ENCODE results near the gene CRLF1. TPM values are rescaled to one million over a fixed set of nuclear protein-coding genes. Genes with fewer than 3 reads are reported as not detected.

CRLF1 gene
- total RNA-seq, 1 donor from 2014 or later = 1.5 TPM

GRCh38 chr19:18647807-18648206 lies 41.2 kb upstream of the CRLF1 start:
- Mint-ChIP-seq H3K36me3 (ENCODE audit: low read depth) (no peaks in the 10 kb centered on the region), H3K4me1 (peaks cover 61% of the 10 kb centered on the region), H3K4me3 (no peak overlapping the region), H3K9me3 (no peaks in the 10 kb centered on the region), H3K27ac (ENCODE audit: unreplicated experiment) (no peak overlapping the region), H3K27me3 (ENCODE audit: low read depth) (no peaks in the 10 kb centered on the region)
- TF ChIP-seq, protein P1, sequence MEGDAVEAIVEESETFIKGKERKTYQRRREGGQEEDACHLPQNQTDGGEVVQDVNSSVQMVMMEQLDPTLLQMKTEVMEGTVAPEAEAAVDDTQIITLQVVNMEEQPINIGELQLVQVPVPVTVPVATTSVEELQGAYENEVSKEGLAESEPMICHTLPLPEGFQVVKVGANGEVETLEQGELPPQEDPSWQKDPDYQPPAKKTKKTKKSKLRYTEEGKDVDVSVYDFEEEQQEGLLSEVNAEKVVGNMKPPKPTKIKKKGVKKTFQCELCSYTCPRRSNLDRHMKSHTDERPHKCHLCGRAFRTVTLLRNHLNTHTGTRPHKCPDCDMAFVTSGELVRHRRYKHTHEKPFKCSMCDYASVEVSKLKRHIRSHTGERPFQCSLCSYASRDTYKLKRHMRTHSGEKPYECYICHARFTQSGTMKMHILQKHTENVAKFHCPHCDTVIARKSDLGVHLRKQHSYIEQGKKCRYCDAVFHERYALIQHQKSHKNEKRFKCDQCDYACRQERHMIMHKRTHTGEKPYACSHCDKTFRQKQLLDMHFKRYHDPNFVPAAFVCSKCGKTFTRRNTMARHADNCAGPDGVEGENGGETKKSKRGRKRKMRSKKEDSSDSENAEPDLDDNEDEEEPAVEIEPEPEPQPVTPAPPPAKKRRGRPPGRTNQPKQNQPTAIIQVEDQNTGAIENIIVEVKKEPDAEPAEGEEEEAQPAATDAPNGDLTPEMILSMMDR (conservative IDR thresholded peaks at IDR 0.05) = no peak
- DNase-seq (ENCODE audit: low read depth, low spot score) = no peak

- Mint-ChIP-seq H3K27ac (ENCODE audit: unreplicated experiment) (no peak overlapping the region), H3K9me3 (no peaks in the 10 kb centered on the region), H3K4me3 (peak overlapping the region; percentile 22), H3K27me3 (ENCODE audit: low read depth) (no peaks in the 10 kb centered on the region), H3K4me1 (peaks cover 61% of the 10 kb centered on the region), H3K36me3 (ENCODE audit: low read depth) (no peaks in the 10 kb centered on the region)
- TF ChIP-seq, protein P1 (conservative IDR thresholded peaks at IDR 0.05) = no peak
- no peak for DNase-seq (ENCODE audit: low read depth, low spot score)
Observed at GRCh38 chr19:18647371-18647767, 40.8 kb upstream of the CRLF1 start.

- TF ChIP-seq, protein P1 (conservative IDR thresholded peaks at IDR 0.05) = no peak
- H3K27ac Mint-ChIP-seq (ENCODE audit: unreplicated experiment) = no peak overlapping the region
- peaks cover 58% of the 10 kb centered on the region for H3K4me1 Mint-ChIP-seq
- DNase-seq (ENCODE audit: low read depth, low spot score) = no peak
- no peaks in the 10 kb centered on the region for H3K36me3 Mint-ChIP-seq (ENCODE audit: low read depth)
- H3K9me3 Mint-ChIP-seq = no peaks in the 10 kb centered on the region
- H3K27me3 Mint-ChIP-seq (ENCODE audit: low read depth) = no peaks in the 10 kb centered on the region
- H3K4me3 Mint-ChIP-seq = peak overlapping the region; percentile 22
Observed at GRCh38 chr19:18646535-18647370, 40.2 kb upstream of the CRLF1 start.

- no peak for DNase-seq (ENCODE audit: low read depth, low spot score)
- Mint-ChIP-seq H3K4me3 (peak overlapping the region; percentile 38), H3K9me3 (no peaks in the 10 kb centered on the region), H3K27ac (ENCODE audit: unreplicated experiment) (no peak overlapping the region), H3K36me3 (ENCODE audit: low read depth) (no peaks in the 10 kb centered on the region), H3K4me1 (peaks cover 41% of the 10 kb centered on the region), H3K27me3 (ENCODE audit: low read depth) (no peaks in the 10 kb centered on the region)
- TF ChIP-seq, protein P1 (conservative IDR thresholded peaks at IDR 0.05) = no peak
Observed at GRCh38 chr19:18645035-18645511, 38.5 kb upstream of the CRLF1 start.

GRCh38 chr19:18644196-18645034 lies 37.8 kb upstream of the CRLF1 start:
- Mint-ChIP-seq H3K4me3 (peak overlapping the region; percentile 18), H3K4me1 (peaks cover 34% of the 10 kb centered on the region), H3K36me3 (ENCODE audit: low read depth) (no peaks in the 10 kb centered on the region), H3K27me3 (ENCODE audit: low read depth) (no peaks in the 10 kb centered on the region), H3K27ac (ENCODE audit: unreplicated experiment) (no peak overlapping the region), H3K9me3 (no peaks in the 10 kb centered on the region)
- no peak for DNase-seq (ENCODE audit: low read depth, low spot score)
- TF ChIP-seq, protein P1 (conservative IDR thresholded peaks at IDR 0.05) = no peak

All from neural crest cell (in vitro differentiated cells).